ENCODE measurements around the gene UBALD1. TPM values are rescaled to one million over a fixed set of nuclear protein-coding genes. Genes with fewer than 3 reads are reported as not detected.
"Not testable (repeated sequence)": the region's sequence is repeated elsewhere in the genome, so short reads cannot be mapped to it uniquely, and the experiment has no call there.

The UBALD1 gene
- total and polyA plus RNA-seq, 4 donors = 2.2 to 42.6 (median 25.7) TPM

DNA sequence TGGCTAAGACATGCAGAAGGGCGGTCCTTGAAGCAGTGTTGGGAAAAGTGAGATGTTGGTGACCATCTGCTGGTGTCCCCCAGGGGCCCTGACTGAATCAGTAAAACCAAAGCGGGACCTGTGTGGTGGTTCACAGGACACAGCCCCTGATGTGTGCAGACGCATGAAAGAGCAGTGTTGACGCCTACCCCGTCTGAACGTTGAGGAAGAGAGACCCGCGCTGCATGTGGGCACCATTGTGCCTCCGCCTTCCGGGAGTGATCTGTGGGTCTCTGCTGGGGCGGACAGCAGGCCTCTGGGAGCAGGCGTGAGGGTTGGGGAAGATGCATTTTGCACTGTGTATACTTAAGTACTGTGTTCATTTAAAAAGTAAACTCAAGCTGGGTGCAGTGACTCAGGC, 41.5 kb upstream of the UBALD1 start:
- Histone ChIP-seq H3K9me3 (ENCODE audit: control insufficient read depth, insufficient read depth, low read length) (no peaks in the 10 kb centered on the region), H3K36me3 (ENCODE audit: control insufficient read depth, insufficient read depth, low read length) (peaks cover 96% of the 10 kb centered on the region), H3K4me1 (ENCODE audit: control insufficient read depth, insufficient read depth, low read length) (peaks cover 22% of the 10 kb centered on the region), H3K4me3 (ENCODE audit: low read depth, low read length) (no peak overlapping the region), H3K27ac (ENCODE audit: low read depth, low read length) (no peak overlapping the region), H3K27me3 (ENCODE audit: control insufficient read depth, insufficient read depth, low read length) (no peaks in the 10 kb centered on the region)
- no peak for DNase-seq (ENCODE audit: low read depth in 4 of 6, low spot score in 6 of 6)
- WGBS (ENCODE audit: insufficient coverage) = 93% methylated on average over 12 of the region's 12 CpGs

DNA sequence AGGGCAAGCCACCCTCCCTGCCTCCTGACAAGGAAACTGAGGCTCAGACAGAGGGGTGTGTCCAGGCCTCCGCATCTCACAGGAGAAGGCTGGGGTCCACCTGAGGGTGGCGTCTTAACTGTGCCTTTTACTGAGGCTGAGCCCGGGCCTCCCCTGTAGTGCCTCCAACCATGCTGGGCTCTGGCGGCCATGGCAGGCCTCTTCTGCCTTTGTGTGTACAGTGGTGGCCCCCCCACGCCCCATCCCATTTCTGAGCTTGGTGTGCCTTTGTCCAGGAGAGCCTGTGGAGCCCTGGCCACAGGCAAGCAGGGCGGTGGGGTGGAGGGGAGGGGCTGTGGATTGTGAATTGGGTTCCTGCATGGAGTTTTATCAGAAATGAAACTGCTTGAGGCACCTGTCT, 41.1 kb upstream of the UBALD1 start:
- no peak overlapping the region for H3K4me3 ChIP-seq (ENCODE audit: low read depth, low read length)
- WGBS (ENCODE audit: insufficient coverage) = 96% methylated on average over 6 of the region's 6 CpGs
- no peak for DNase-seq (ENCODE audit: low read depth in 4 of 6, low spot score in 6 of 6)
- H3K4me1 ChIP-seq (ENCODE audit: control insufficient read depth, insufficient read depth, low read length) = peaks cover 18% of the 10 kb centered on the region
- no peaks in the 10 kb centered on the region for H3K9me3 ChIP-seq (ENCODE audit: control insufficient read depth, insufficient read depth, low read length)
- no peaks in the 10 kb centered on the region for H3K27me3 ChIP-seq (ENCODE audit: control insufficient read depth, insufficient read depth, low read length)
- no peak overlapping the region for H3K27ac ChIP-seq (ENCODE audit: low read depth, low read length)
- peaks cover 96% of the 10 kb centered on the region for H3K36me3 ChIP-seq (ENCODE audit: control insufficient read depth, insufficient read depth, low read length)

DNA sequence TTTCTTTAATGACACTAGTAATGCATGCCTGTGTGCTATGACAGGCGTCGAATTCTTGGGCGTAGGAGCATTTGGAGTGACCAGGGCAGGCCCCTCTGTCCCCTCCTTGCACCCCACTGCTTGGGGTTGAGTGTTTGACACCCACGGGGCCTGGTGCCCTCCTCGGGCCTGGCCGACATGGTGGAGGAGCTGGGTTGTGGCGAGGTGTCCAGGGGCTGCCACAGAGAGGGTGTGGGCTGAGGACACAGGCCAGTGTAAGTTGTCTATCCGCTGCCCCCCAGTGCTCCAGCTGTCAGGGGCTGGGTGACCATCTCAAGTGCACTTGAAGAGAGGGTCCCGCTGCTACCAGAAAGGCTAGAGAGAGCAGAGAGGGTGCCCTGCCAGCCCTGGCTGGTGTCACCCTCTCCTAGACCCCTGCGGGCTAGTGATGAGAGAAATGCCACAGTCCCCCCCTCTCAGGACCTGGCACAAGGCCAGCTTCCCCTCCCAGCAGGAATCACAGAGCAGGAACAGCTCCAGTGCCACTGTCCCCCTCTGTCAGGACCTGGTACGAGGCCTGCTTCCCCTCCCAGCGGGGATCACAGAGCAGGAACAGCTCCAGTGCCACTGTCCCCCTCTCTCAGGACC, 40.4 kb upstream of the UBALD1 start:
- 89% methylated on average over 11 of the region's 12 CpGs for WGBS (ENCODE audit: insufficient coverage)
- peaks cover 10% of the 10 kb centered on the region for H3K4me1 ChIP-seq (ENCODE audit: control insufficient read depth, insufficient read depth, low read length)
- no peak overlapping the region for H3K27ac ChIP-seq (ENCODE audit: low read depth, low read length)
- no peaks in the 10 kb centered on the region for H3K27me3 ChIP-seq (ENCODE audit: control insufficient read depth, insufficient read depth, low read length)
- H3K4me3 ChIP-seq (ENCODE audit: low read depth, low read length) = no peak overlapping the region
- no peaks in the 10 kb centered on the region for H3K9me3 ChIP-seq (ENCODE audit: control insufficient read depth, insufficient read depth, low read length)
- no peak for DNase-seq (ENCODE audit: low read depth in 4 of 6, low spot score in 6 of 6)
- peaks cover 96% of the 10 kb centered on the region for H3K36me3 ChIP-seq (ENCODE audit: control insufficient read depth, insufficient read depth, low read length)

DNA sequence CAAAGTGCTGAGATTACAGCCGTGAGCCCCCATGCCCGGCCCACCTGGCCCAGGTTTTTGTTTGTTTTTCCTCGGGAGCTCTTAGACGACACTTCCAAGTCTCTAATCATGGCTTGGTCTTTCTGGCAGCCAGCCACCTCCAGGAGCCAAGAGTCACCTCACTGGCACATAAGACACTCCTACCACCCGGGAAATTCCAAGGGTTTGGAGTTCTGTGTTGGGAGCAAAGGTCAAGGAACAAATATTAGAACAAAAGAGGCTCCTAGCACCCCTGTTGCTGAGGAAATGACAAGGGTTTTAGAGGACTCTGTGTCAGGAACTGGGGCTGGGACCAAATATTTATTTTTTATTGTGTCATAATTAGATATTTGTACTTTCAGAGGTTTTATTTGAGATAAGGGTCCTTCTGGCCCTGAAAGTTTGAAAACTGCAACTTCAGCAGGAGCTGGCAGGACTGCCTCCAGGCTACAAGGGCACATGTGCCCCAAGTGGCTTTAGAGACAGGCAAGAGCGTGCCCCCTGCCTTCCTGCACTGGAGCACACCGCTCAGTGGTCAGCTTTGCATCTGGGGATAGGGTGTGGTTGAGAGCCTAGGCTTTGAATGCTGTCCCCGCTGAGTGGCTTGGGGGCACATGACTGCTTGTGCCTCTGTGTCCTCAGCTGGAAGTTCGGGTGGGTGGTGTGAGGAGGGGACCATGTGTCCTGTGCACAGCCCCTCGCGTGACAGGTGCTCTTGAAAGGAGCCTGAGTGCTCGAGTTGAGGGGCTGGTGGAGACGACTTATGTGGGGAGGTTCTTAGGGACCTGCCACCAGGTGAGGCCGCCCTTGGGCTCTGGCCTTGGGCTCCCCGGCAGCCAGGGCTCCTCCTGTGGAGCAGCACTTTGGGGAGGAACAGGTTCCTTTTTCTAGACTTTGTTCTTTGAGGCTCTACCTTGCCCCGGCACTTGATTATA, 39.6 kb upstream of the UBALD1 start:
- Histone ChIP-seq H3K27ac (ENCODE audit: low read depth, low read length) (no peak overlapping the region), H3K4me3 (ENCODE audit: low read depth, low read length) (no peak overlapping the region), H3K4me1 (ENCODE audit: control insufficient read depth, insufficient read depth, low read length) (peaks cover 2% of the 10 kb centered on the region), H3K9me3 (ENCODE audit: control insufficient read depth, insufficient read depth, low read length) (no peaks in the 10 kb centered on the region), H3K27me3 (ENCODE audit: control insufficient read depth, insufficient read depth, low read length) (no peaks in the 10 kb centered on the region), H3K36me3 (ENCODE audit: control insufficient read depth, insufficient read depth, low read length) (peaks cover 96% of the 10 kb centered on the region)
- 93% methylated on average over 12 of the region's 16 CpGs for WGBS (ENCODE audit: insufficient coverage)
- DNase-seq (ENCODE audit: low read depth in 4 of 6, low spot score in 6 of 6) = no peak

DNA sequence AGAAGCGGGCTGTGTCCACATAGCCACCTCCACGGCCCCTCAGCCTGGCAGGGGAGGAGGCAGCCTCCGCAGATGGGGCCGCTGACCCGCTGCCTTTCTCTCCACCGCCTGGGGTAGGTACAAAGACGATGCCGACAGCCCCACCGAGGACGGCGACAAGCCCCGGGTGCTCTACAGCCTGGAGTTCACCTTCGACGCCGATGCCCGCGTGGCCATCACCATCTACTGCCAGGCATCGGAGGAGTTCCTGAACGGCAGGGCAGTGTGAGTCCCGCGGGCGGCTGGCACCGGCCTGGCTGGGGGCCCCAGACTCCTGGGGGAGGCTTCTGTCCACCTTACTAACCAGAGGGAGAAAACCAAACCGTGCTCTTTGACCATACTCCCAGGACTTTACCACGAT, 37.9 kb upstream of the UBALD1 start:
- Histone ChIP-seq H3K4me3 (ENCODE audit: low read depth, low read length) (no peak overlapping the region), H3K27ac (ENCODE audit: low read depth, low read length) (no peak overlapping the region), H3K9me3 (ENCODE audit: control insufficient read depth, insufficient read depth, low read length) (no peaks in the 10 kb centered on the region), H3K27me3 (ENCODE audit: control insufficient read depth, insufficient read depth, low read length) (no peaks in the 10 kb centered on the region), H3K36me3 (ENCODE audit: control insufficient read depth, insufficient read depth, low read length) (peaks cover 95% of the 10 kb centered on the region), H3K4me1 (ENCODE audit: control insufficient read depth, insufficient read depth, low read length) (no peaks in the 10 kb centered on the region)
- no peak for DNase-seq (ENCODE audit: low read depth in 4 of 6, low spot score in 6 of 6)
- 93% methylated on average over 25 of the region's 25 CpGs for WGBS (ENCODE audit: insufficient coverage)

DNA sequence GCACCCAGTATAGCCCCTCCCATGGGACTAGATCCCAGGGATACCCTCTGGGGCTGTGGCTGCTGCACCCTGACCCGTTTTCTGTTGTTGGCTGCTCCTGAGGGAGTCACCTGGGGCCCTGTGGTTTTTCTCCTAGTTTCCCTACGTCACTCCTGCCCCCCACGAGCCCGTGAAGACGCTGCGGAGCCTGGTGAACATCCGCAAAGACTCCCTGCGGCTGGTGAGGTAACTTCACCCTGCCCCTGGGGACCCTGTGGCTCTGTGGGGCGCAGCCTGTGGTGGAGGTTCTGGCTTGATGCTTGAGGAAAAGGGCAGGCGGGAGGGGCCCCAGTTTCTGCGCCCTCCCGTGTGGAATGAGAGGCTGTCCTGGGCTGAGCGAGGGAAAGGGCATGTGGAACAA, 37.1 kb upstream of the UBALD1 start:
- no peaks in the 10 kb centered on the region for H3K4me1 ChIP-seq (ENCODE audit: control insufficient read depth, insufficient read depth, low read length)
- H3K27me3 ChIP-seq (ENCODE audit: control insufficient read depth, insufficient read depth, low read length) = no peaks in the 10 kb centered on the region
- H3K9me3 ChIP-seq (ENCODE audit: control insufficient read depth, insufficient read depth, low read length) = no peaks in the 10 kb centered on the region
- 95% methylated on average over 13 of the region's 13 CpGs for WGBS (ENCODE audit: insufficient coverage)
- H3K36me3 ChIP-seq (ENCODE audit: control insufficient read depth, insufficient read depth, low read length) = peaks cover 92% of the 10 kb centered on the region
- H3K4me3 ChIP-seq (ENCODE audit: low read depth, low read length) = no peak overlapping the region
- no peak for DNase-seq (ENCODE audit: low read depth in 4 of 6, low spot score in 6 of 6)
- no peak overlapping the region for H3K27ac ChIP-seq (ENCODE audit: low read depth, low read length)

DNA sequence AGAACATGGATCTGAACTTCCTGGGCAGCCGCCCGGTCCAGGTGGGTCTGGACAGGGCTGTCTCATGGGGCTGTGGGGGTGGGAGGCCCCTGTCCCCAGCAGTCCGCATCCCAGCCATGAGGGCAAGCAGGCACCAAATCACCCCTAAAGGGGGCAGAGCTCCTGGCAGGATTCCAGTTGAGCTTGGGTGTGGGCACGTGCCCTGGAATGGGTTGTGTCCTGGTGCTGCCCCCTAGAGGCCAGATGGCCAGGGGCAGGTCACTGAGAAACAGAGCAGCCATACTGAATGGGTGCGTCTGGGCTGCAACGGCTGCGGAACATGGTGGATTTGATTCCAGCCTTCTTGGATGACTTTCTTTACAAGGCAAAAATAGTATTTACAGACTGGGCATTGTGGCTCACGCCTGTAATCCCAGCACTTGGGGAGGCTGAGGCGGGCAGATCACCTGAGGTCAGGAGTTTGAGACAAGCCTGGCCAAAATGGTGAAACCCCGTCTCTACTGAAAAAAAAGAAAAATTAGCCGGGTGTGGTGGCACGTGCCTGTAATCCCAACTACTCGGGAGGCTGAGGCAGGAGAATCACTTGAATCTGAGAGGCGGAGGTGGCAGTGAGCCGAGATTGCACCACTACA, 35.9 kb upstream of the UBALD1 start:
- whole genome bisulfite sequencing (ENCODE audit: insufficient coverage) = 83% methylated on average over 11 of the region's 15 CpGs
- H3K36me3 ChIP-seq (ENCODE audit: control insufficient read depth, insufficient read depth, low read length) = peaks cover 94% of the 10 kb centered on the region
- not testable (repeated sequence) for H3K4me3 ChIP-seq (ENCODE audit: low read depth, low read length); H3K27me3 ChIP-seq (ENCODE audit: control insufficient read depth, insufficient read depth, low read length); H3K9me3 ChIP-seq (ENCODE audit: control insufficient read depth, insufficient read depth, low read length); H3K4me1 ChIP-seq (ENCODE audit: control insufficient read depth, insufficient read depth, low read length); H3K27ac ChIP-seq (ENCODE audit: low read depth, low read length)
- DNase-seq (ENCODE audit: low read depth in 4 of 6, low spot score in 6 of 6) = peak in 1 of 6 donors; percentile 27

DNA sequence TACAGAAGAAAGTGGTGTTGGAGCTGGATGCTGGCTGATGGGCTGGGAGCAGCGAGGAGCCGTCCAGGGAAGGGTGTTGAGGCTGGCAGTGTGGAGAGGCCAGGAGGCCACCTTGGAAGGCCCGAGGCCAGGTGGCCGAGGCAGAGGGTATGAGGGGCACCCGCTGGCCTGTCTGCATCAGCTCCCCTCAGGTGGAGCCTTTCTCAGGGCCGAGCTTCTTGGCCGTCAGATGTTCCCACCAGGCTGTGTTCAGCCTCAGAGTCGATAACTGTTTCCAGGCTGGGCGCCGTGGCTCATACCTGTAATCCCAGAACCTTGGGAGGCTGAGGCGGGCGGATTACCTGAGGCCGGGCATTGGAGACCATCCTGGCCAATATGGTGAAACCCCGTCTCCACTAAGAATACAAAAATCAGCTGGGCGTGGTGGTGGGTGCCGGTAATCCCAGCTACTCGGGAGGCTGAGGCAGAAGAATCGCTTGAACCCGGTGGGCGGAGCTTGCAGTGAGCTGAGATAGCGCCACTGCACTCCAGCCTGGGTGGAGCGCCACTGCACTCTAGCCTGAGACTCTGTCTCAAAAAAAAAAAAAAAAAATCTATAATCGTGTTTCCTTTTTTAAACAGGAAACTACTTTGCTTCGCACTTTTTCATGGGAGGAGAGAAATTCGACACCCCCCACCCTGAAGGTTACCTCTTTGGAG, 35.2 kb upstream of the UBALD1 start:
- Histone ChIP-seq H3K27me3 (ENCODE audit: control insufficient read depth, insufficient read depth, low read length) (no peaks in the 10 kb centered on the region), H3K4me3 (ENCODE audit: low read depth, low read length) (no peak overlapping the region), H3K27ac (ENCODE audit: low read depth, low read length) (no peak overlapping the region), H3K4me1 (ENCODE audit: control insufficient read depth, insufficient read depth, low read length) (no peaks in the 10 kb centered on the region), H3K9me3 (ENCODE audit: control insufficient read depth, insufficient read depth, low read length) (no peaks in the 10 kb centered on the region), H3K36me3 (ENCODE audit: control insufficient read depth, insufficient read depth, low read length) (peaks cover 93% of the 10 kb centered on the region)
- 97% methylated on average over 22 of the region's 25 CpGs for WGBS (ENCODE audit: insufficient coverage)
- no peak for DNase-seq (ENCODE audit: low read depth in 4 of 6, low spot score in 6 of 6)

DNA sequence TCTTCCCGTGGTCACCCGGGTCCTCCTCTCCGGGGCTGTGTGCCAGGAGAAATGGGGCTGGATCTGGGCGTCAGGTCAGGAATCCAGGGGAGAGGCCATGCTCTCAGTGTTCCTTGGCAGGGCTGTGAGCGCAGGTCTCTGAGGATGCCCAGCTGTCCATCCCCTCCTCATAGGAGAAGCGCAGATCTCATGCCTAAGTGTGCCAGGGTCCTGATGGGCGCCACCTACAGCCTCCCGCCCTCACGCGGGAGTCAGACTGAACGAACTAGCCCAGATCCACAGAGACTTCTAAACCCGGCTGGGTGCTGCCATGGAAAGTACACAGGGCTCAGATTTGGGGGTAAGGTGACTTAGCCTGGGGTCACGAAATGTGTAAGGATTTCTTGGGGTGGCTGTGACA, 34.2 kb upstream of the UBALD1 start:
- H3K36me3 ChIP-seq (ENCODE audit: control insufficient read depth, insufficient read depth, low read length) = peaks cover 87% of the 10 kb centered on the region
- H3K4me1 ChIP-seq (ENCODE audit: control insufficient read depth, insufficient read depth, low read length) = no peaks in the 10 kb centered on the region

More for the DNA sequence above, 34.2 kb upstream of the UBALD1 start:
- Histone ChIP-seq H3K27ac (ENCODE audit: low read depth, low read length) (no peak overlapping the region), H3K4me3 (ENCODE audit: low read depth, low read length) (no peak overlapping the region), H3K9me3 (ENCODE audit: control insufficient read depth, insufficient read depth, low read length) (no peaks in the 10 kb centered on the region), H3K27me3 (ENCODE audit: control insufficient read depth, insufficient read depth, low read length) (no peaks in the 10 kb centered on the region)
- 97% methylated on average over 9 of the region's 13 CpGs for WGBS (ENCODE audit: insufficient coverage)
- DNase-seq (ENCODE audit: low read depth in 4 of 6, low spot score in 6 of 6) = no peak

Measured in spinal cord (tissue), 10 donors.